Measurements from ENCODE around the gene ACRBP. TPM values are rescaled to one million over a fixed set of nuclear protein-coding genes. Genes with fewer than 3 reads are reported as not detected.

ACRBP gene
- total and polyA plus RNA-seq, 7 donors, result 0.29 to 0.99 (median 0.82) TPM; not detected in 1

- ATAC-seq (peak in 1 of 4 donors; percentile 46), DNase-seq (peak; percentile 39 to 64)
- 29 to 30% (median 29%) methylated on average over 78 to 88 of the region's 88 CpGs for WGBS, 3 donors
- Histone ChIP-seq H3K27ac (no peak overlapping the region), H3K36me3 (ENCODE audit: insufficient read depth in 1 of 2, low read depth in 1 of 2) (no peaks in the 10 kb centered on the region), H3K27me3 (ENCODE audit: insufficient read depth in 3 of 3, low read length in 2 of 3) (peaks cover 0 to 22% (median 3%) of the 10 kb centered on the region in 3 donors), H3K4me3 (peak overlapping the region; percentile 44), H3K9me3 (no peaks in the 10 kb centered on the region), H3K4me1 (no peaks in the 10 kb centered on the region)
- peak; percentile 38 for TF ChIP-seq CTCF (IDR thresholded peaks at IDR 0.05)
- intact Hi-C loops (cut with DNase I), result no loop called here
Observed at GRCh38 chr12:6620137-6620884, 26.9 kb downstream of the ACRBP start.

GRCh38 chr12:6618483-6619225, 28.6 kb downstream of the ACRBP start:
- peaks cover 0 to 22% (median 3%) of the 10 kb centered on the region in 3 donors for H3K27me3 ChIP-seq (ENCODE audit: insufficient read depth in 3 of 3, low read length in 2 of 3)
- intact Hi-C loops (cut with DNase I), result loop anchor here (2.0 to 5.0 kb wide), 4 partner anchors 44 to 209 kb away; partner anchors contain the start of genes ING4 (in 2 of the 2) and P3H3 (in 1 of the 2)
- WGBS, 3 donors, result 57 to 82% (median 75%) methylated on average over 4 to 5 of the region's 5 CpGs
- no peaks in the 10 kb centered on the region for H3K9me3 ChIP-seq
- H3K4me3 ChIP-seq, result no peak overlapping the region
- no peak for DNase-seq
- H3K4me1 ChIP-seq, result no peaks in the 10 kb centered on the region
- H3K27ac ChIP-seq, result no peak overlapping the region
- no peak for ATAC-seq
- no peak for TF ChIP-seq CTCF (IDR thresholded peaks at IDR 0.05)
- no peaks in the 10 kb centered on the region for H3K36me3 ChIP-seq (ENCODE audit: insufficient read depth in 1 of 2, low read depth in 1 of 2)

DNA sequence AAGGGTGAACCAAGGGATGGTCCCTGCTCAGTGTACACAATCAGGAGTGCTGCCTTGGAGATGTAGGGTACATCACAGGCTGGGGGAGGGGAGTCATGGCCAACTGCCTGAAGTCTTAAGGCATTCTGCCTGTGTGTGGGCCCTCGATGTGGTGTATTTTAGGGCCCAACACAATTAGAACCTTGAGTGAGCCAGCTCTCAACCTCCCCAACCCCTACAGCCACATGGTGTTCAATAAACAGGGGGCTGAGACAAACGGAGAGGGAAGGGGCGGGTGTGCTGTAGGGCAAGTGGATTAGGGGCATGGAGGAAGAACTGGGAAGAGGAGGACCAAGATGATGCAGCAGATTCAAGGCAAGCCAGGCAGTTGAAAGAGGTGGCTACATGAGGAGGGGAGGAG, 31.4 kb downstream of the ACRBP start:
- TF ChIP-seq CTCF (IDR thresholded peaks at IDR 0.05), result no peak
- Histone ChIP-seq H3K4me3 (no peak overlapping the region), H3K27me3 (ENCODE audit: insufficient read depth in 3 of 3, low read length in 2 of 3) (peaks cover 0 to 15% (median 3%) of the 10 kb centered on the region in 3 donors), H3K4me1 (peaks cover 13% of the 10 kb centered on the region), H3K36me3 (ENCODE audit: insufficient read depth in 1 of 2, low read depth in 1 of 2) (no peaks in the 10 kb centered on the region), H3K27ac (no peak overlapping the region), H3K9me3 (no peaks in the 10 kb centered on the region)
- no peak for DNase-seq
- intact Hi-C loops (cut with DNase I), result loop anchor here (5.0 kb wide), 3 partner anchors 46 to 211 kb away; partner anchors contain the start of genes ING4 (in 2 of the 2) and P3H3 (in 1 of the 2)
- ATAC-seq, result no peak
- 45 to 49% (median 47%) methylated on average over 3 of the region's 3 CpGs for WGBS, 3 donors

- 67 to 71% (median 69%) methylated on average over 7 of the region's 7 CpGs for WGBS, 3 donors
- TF ChIP-seq CTCF (IDR thresholded peaks at IDR 0.05), result no peak
- no peaks in the 10 kb centered on the region for H3K9me3 ChIP-seq
- no peaks in the 10 kb centered on the region for H3K36me3 ChIP-seq (ENCODE audit: insufficient read depth in 1 of 2, low read depth in 1 of 2)
- H3K27ac ChIP-seq, result peak overlapping the region; percentile 72
- H3K4me3 ChIP-seq, result no peak overlapping the region
- ATAC-seq, result no peak
- peaks cover 13% of the 10 kb centered on the region for H3K4me1 ChIP-seq
- no peak for DNase-seq
- intact Hi-C loops (cut with DNase I), result loop anchor here (5.0 kb wide), 3 partner anchors 48 to 213 kb away; partner anchors contain the start of genes ING4 (in 2 of the 2) and P3H3 (in 1 of the 2)
- H3K27me3 ChIP-seq (ENCODE audit: insufficient read depth in 3 of 3, low read length in 2 of 3), result peaks cover 0 to 4% (median 0%) of the 10 kb centered on the region in 3 donors
Observed at GRCh38 chr12:6614513-6615172, 32.6 kb downstream of the ACRBP start.

Measured in psoas muscle (tissue), 8 donors.